Astrocyte of the cerebellum (primary cell): ENCODE measurements around the gene TMEM184A.
"Not testable (repeated sequence)": the region's sequence is repeated elsewhere in the genome, so short reads cannot be mapped to it uniquely, and the experiment has no call there.

Experiments used
- DNase-seq: peaks from one replicate; pipeline ENCODE4 v3.0.0-alpha.2; 2011; ENCODE audit warnings: low read depth
- H3K4me3 ChIP-seq: 2 replicates; pipeline ENCODE4 v1.5.1; 2011; ENCODE audit warnings: mild to moderate bottlenecking, low read depth, low read length, moderate library complexity
- CTCF ChIP-seq: IDR thresholded peaks from 2 replicates; pipeline ENCODE4 v1.5.1; 2012; ENCODE audit warnings: low read length, low read depth, moderate library complexity, mild to moderate bottlenecking; ENCODE audit errors: missing control alignments
- in situ Hi-C: cut with HindIII; loops from 2 replicates; pipeline ENCODE4 v1.10.0; 2017; ENCODE audit warnings: low sequenced_read_pairs

The TMEM184A gene

GRCh38 chr7:1585142-1585981, 29.4 kb upstream of the TMEM184A start:
- no peak for TF ChIP-seq CTCF
- no peak for DNase-seq
- in situ Hi-C loops, result no loop called here
- H3K4me3 ChIP-seq, result no peak overlapping the region

GRCh38 chr7:1584700-1585099, 28.7 kb upstream of the TMEM184A start:
- H3K4me3 ChIP-seq, result no peak overlapping the region

GRCh38 chr7:1583241-1583930, 27.4 kb upstream of the TMEM184A start:
- in situ Hi-C loops, H3K4me3 ChIP-seq, DNase-seq: not testable (repeated sequence)

More at GRCh38 chr7:1584700-1585099, 28.7 kb upstream of the TMEM184A start:
- DNase-seq, result no peak
- in situ Hi-C loops, result no loop called here
- no peak for TF ChIP-seq CTCF

- H3K4me3 ChIP-seq, result no peak overlapping the region
- DNase-seq, result no peak
- in situ Hi-C loops, result no loop called here
- no peak for TF ChIP-seq CTCF
These were observed 24.5 kb upstream of the TMEM184A start for GRCh38 chr7:1580422-1581030.

GRCh38 chr7:1579481-1580421, 23.7 kb upstream of the TMEM184A start:
- H3K4me3 ChIP-seq, result no peak overlapping the region
- DNase-seq, result no peak
- TF ChIP-seq CTCF, result peak; percentile 85
- in situ Hi-C loops, result no loop called here

GRCh38 chr7:1578513-1578912, 22.5 kb upstream of the TMEM184A start:
- DNase-seq, result no peak
- TF ChIP-seq CTCF, result no peak
- in situ Hi-C loops, result no loop called here
- no peak overlapping the region for H3K4me3 ChIP-seq
